Neural progenitor cell (in vitro differentiated cells): ENCODE measurements around the gene SPG11. TPM values are rescaled to one million over a fixed set of nuclear protein-coding genes. Genes with fewer than 3 reads are reported as not detected.

ENCODE experiments used
- DNase-seq: peaks from one replicate; pipeline ENCODE4 v3.0.0-alpha.2; 2016; ENCODE audit warnings: low spot score
- H2AFZ ChIP-seq: fragments of 200-600 bp; sonication (generic); replicated peaks from 2 replicates; pipeline ENCODE4 v1.6.1; 2016; ENCODE audit warnings: antibody characterized with exemption
- H3F3A ChIP-seq: fragments of 200-600 bp; sonication (generic); 2 replicates; pipeline ENCODE4 v1.6.1; 2016; ENCODE audit warnings: antibody characterized with exemption, low read depth
- H3K27ac ChIP-seq: fragments of 200-600 bp; sonication (generic); 2 replicates; pipeline ENCODE4 v1.5.1; 2016; ENCODE audit warnings: mild to moderate bottlenecking
- H3K27me3 ChIP-seq: fragments of 200-600 bp; sonication (generic); 2 replicates; pipeline ENCODE4 v1.6.1; 2016; ENCODE audit warnings: mild to moderate bottlenecking, moderate library complexity
- H3K36me3 ChIP-seq: fragments of 200-600 bp; sonication (generic); 2 replicates; pipeline ENCODE4 v1.5.1; 2016
- H3K4me1 ChIP-seq: fragments of 200-600 bp; sonication (generic); 2 replicates; pipeline ENCODE4 v1.6.1; 2016; ENCODE audit warnings: mixed run types
- H3K4me2 ChIP-seq: fragments of 200-600 bp; sonication (generic); 2 replicates; pipeline ENCODE4 v1.6.1; 2016
- H3K4me3 ChIP-seq: fragments of 200-600 bp; sonication (generic); 2 replicates; pipeline ENCODE4 v1.5.1; 2016
- H3K79me2 ChIP-seq: fragments of 200-600 bp; sonication (generic); 2 replicates; pipeline ENCODE4 v1.6.1; 2016; ENCODE audit warnings: low read depth
- H3K9ac ChIP-seq: fragments of 200-600 bp; sonication (generic); 2 replicates; pipeline ENCODE4 v1.6.1; 2016
- H3K9me3 ChIP-seq: fragments of 200-600 bp; sonication (generic); 2 replicates; pipeline ENCODE4 v1.5.1; 2016; ENCODE audit warnings: low read depth
- H4K20me1 ChIP-seq: fragments of 200-600 bp; sonication (generic); 2 replicates; pipeline ENCODE4 v1.6.1; 2016; ENCODE audit warnings: low read depth
- H3K27ac Mint-ChIP-seq: 3 replicates; pipeline ENCODE4 v1.8.0; 2021; ENCODE audit warnings: mixed read lengths
- H3K27me3 Mint-ChIP-seq: 2 replicates; pipeline ENCODE4 v1.8.0; 2022; ENCODE audit warnings: low read depth, mild to moderate bottlenecking, inconsistent platforms, moderate library complexity, mixed read lengths; ENCODE audit not compliant: insufficient read depth
- H3K36me3 Mint-ChIP-seq: 3 replicates; pipeline ENCODE4 v1.8.0; 2021; ENCODE audit warnings: mixed read lengths
- H3K4me1 Mint-ChIP-seq: 3 replicates; pipeline ENCODE4 v1.8.0; 2021; ENCODE audit warnings: mixed read lengths
- H3K4me3 Mint-ChIP-seq: 3 replicates; pipeline ENCODE4 v1.8.0; 2021; ENCODE audit warnings: mild to moderate bottlenecking, moderate library complexity, mixed read lengths
- H3K9me3 Mint-ChIP-seq: 3 replicates; pipeline ENCODE4 v1.8.0; 2020; ENCODE audit warnings: mixed read lengths
- EZH2 ChIP-seq: fragments of 200-600 bp; sonication (generic); IDR thresholded peaks from 2 replicates; pipeline ENCODE4 v1.6.1; 2017; ENCODE audit warnings: antibody characterized with exemption, mild to moderate bottlenecking, moderate library complexity
- EZH2phosphoT487 ChIP-seq: fragments of 200-600 bp; sonication (generic); IDR thresholded peaks from 2 replicates; pipeline ENCODE4 v1.6.1; 2017; ENCODE audit warnings: antibody characterized with exemption
- total RNA-seq: library from RNA; depleted of rRNA; stranded (reverse); fragments of >200 nt; gene quantifications from 2 replicates; pipeline ENCODE4 v1.2.3, GENCODE V29; 2015; ENCODE audit warnings: low replicate concordance
- TF ChIP-seq, protein P1 (sequence below): fragments of 200-600 bp; sonication (generic); IDR thresholded peaks from 2 replicates; pipeline ENCODE4 v1.5.1; 2017; ENCODE audit warnings: antibody characterized with exemption, mild to moderate bottlenecking

Gene SPG11
- total RNA-seq, 1 donor from 2014 or later: 65.9 TPM

DNA sequence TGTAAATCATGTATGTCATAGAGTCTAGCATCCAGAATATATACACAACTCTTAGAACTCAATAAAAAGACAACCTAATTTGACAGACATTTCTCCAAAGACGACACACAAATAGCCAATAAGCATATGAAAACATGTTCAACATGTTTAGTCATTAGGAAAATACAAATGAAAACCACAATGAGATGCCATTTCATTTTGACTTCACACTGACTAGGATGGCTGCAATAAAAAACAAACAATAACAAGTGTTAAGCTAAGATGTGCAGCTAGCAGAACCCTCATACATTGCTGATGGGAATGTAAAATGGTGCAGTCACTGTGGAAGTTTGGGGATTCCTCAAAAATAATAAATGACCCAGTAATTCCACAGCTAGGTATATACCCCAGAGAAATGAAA is 16.4 kb downstream of the SPG11 start:
- Histone ChIP-seq H2AFZ (no peak overlapping the region), H3F3A (no peaks in the 10 kb centered on the region), H3K4me3 (no peak overlapping the region), H3K27me3 (no peaks in the 10 kb centered on the region), H3K9me3 (peaks cover 9% of the 10 kb centered on the region), H3K9ac (no peak overlapping the region), H3K4me1 (no peaks in the 10 kb centered on the region), H3K79me2 (peaks cover 25% of the 10 kb centered on the region), H3K36me3 (peaks cover 23% of the 10 kb centered on the region), H3K27ac (no peak overlapping the region), H4K20me1 (no peaks in the 10 kb centered on the region), H3K4me2 (no peak overlapping the region)
- Mint-ChIP-seq H3K27me3 (no peaks in the 10 kb centered on the region), H3K4me1 (no peaks in the 10 kb centered on the region), H3K27ac (no peak overlapping the region), H3K9me3 (peaks cover 3% of the 10 kb centered on the region), H3K36me3 (peaks cover 45% of the 10 kb centered on the region), H3K4me3 (no peak overlapping the region)
- no peak for TF ChIP-seq EZH2phosphoT487
- no peak for TF ChIP-seq EZH2
- TF ChIP-seq, protein P1, sequence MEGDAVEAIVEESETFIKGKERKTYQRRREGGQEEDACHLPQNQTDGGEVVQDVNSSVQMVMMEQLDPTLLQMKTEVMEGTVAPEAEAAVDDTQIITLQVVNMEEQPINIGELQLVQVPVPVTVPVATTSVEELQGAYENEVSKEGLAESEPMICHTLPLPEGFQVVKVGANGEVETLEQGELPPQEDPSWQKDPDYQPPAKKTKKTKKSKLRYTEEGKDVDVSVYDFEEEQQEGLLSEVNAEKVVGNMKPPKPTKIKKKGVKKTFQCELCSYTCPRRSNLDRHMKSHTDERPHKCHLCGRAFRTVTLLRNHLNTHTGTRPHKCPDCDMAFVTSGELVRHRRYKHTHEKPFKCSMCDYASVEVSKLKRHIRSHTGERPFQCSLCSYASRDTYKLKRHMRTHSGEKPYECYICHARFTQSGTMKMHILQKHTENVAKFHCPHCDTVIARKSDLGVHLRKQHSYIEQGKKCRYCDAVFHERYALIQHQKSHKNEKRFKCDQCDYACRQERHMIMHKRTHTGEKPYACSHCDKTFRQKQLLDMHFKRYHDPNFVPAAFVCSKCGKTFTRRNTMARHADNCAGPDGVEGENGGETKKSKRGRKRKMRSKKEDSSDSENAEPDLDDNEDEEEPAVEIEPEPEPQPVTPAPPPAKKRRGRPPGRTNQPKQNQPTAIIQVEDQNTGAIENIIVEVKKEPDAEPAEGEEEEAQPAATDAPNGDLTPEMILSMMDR: no peak
- DNase-seq: no peak

DNA sequence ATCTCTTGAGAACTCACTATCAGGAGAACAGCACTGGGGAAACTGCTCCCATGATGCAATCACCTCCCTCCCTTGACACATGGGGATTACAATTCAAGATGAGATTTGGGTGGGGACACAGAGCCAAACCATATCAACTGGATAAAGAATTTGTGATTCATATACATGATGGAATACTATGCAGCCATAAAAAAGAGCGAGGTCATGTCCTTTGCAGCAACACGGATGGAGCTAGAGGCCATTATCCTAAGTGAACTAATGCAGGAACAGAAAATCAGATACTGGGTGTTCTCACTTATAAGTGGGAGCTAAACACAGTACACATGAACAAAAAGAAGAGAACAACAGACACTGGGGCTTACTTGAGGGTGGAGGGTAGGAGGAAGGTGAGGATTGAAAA is 17.0 kb downstream of the SPG11 start:
- Histone ChIP-seq H3K79me2 (peaks cover 25% of the 10 kb centered on the region), H3K9me3 (peaks cover 9% of the 10 kb centered on the region), H3K4me1 (no peaks in the 10 kb centered on the region), H3K4me2 (no peak overlapping the region), H3K27ac (no peak overlapping the region), H3F3A (no peaks in the 10 kb centered on the region), H2AFZ (no peak overlapping the region), H3K9ac (no peak overlapping the region), H3K27me3 (no peaks in the 10 kb centered on the region), H3K36me3 (peaks cover 23% of the 10 kb centered on the region), H4K20me1 (no peaks in the 10 kb centered on the region), H3K4me3 (no peak overlapping the region)
- H3K27me3 Mint-ChIP-seq: no peaks in the 10 kb centered on the region
- TF ChIP-seq EZH2phosphoT487 (no peak), EZH2 (no peak)
- TF ChIP-seq, protein P1: no peak
- no peak overlapping the region for H3K4me3 Mint-ChIP-seq
- no peak overlapping the region for H3K27ac Mint-ChIP-seq
- H3K9me3 Mint-ChIP-seq: peaks cover 3% of the 10 kb centered on the region
- no peaks in the 10 kb centered on the region for H3K4me1 Mint-ChIP-seq
- H3K36me3 Mint-ChIP-seq: peaks cover 43% of the 10 kb centered on the region
- no peak for DNase-seq

DNA sequence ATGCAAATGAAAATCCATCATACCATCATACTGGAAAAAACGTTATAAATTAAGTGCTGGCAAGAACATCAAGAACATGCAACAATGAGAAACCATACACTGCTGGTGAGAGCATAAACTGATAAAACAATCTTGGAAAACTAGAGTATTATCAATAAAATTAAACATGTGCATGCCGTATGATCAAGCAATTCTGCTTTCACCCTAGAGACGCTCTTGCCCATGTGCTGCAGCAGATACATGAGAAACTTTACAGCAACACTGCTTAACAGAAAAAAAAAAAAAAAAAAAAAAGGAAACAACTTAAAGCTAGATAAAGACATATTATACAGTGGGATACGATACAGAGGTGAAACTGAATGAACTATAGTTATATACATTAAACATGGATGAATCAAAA is 21.8 kb downstream of the SPG11 start:
- no peak overlapping the region for H3K9ac ChIP-seq
- no peaks in the 10 kb centered on the region for H3K4me1 Mint-ChIP-seq
- no peaks in the 10 kb centered on the region for H3K4me1 ChIP-seq
- H3K4me3 ChIP-seq: no peak overlapping the region
- no peak for DNase-seq
- no peak overlapping the region for H2AFZ ChIP-seq
- H3K79me2 ChIP-seq: peaks cover 30% of the 10 kb centered on the region
- TF ChIP-seq, protein P1: no peak
- TF ChIP-seq EZH2: no peak
- TF ChIP-seq EZH2phosphoT487: no peak
- H3K4me3 Mint-ChIP-seq: no peak overlapping the region
- no peak overlapping the region for H3K27ac ChIP-seq
- H3F3A ChIP-seq: no peaks in the 10 kb centered on the region
- no peaks in the 10 kb centered on the region for H3K27me3 ChIP-seq
- H3K27ac Mint-ChIP-seq: no peak overlapping the region
- peaks cover 28% of the 10 kb centered on the region for H3K36me3 ChIP-seq
- no peak overlapping the region for H3K4me2 ChIP-seq
- H4K20me1 ChIP-seq: no peaks in the 10 kb centered on the region
- peaks cover 9% of the 10 kb centered on the region for H3K9me3 ChIP-seq
- no peaks in the 10 kb centered on the region for H3K27me3 Mint-ChIP-seq
- H3K36me3 Mint-ChIP-seq: peaks cover 43% of the 10 kb centered on the region
- H3K9me3 Mint-ChIP-seq: peaks cover 3% of the 10 kb centered on the region
